Endothelial cell (in vitro differentiated cells): ENCODE data around the gene KCNH5. TPM values are rescaled to one million over a fixed set of nuclear protein-coding genes. Genes with fewer than 3 reads are reported as not detected.
"Not testable (repeated sequence)": the region's sequence is repeated elsewhere in the genome, so short reads cannot be mapped to it uniquely, and the experiment has no call there.

Source experiments
- DNase-seq: peaks from one replicate; pipeline ENCODE4 v3.0.0; 2021; ENCODE audit warnings: low spot score
- H3K27ac Mint-ChIP-seq: one replicate; pipeline ENCODE4 v1.8.0; 2021; ENCODE audit warnings: mixed read lengths, inconsistent platforms; ENCODE audit not compliant: unreplicated experiment
- H3K27me3 Mint-ChIP-seq: one replicate; pipeline ENCODE4 v1.8.0; 2021; ENCODE audit warnings: mild to moderate bottlenecking, moderate library complexity, mixed read lengths, inconsistent platforms; ENCODE audit not compliant: unreplicated experiment
- H3K36me3 Mint-ChIP-seq: one replicate; pipeline ENCODE4 v1.8.0; 2021; ENCODE audit warnings: mild to moderate bottlenecking, low read depth, mixed read lengths, inconsistent platforms; ENCODE audit not compliant: unreplicated experiment
- H3K4me1 Mint-ChIP-seq: one replicate; pipeline ENCODE4 v1.8.0; 2021; ENCODE audit warnings: mild to moderate bottlenecking, mixed read lengths, inconsistent platforms; ENCODE audit not compliant: unreplicated experiment
- H3K4me3 Mint-ChIP-seq: one replicate; pipeline ENCODE4 v1.8.0; 2021; ENCODE audit warnings: mild to moderate bottlenecking, mixed read lengths, inconsistent platforms; ENCODE audit not compliant: unreplicated experiment
- H3K9me3 Mint-ChIP-seq: one replicate; pipeline ENCODE4 v1.8.0; 2021; ENCODE audit warnings: mixed read lengths, inconsistent platforms; ENCODE audit not compliant: unreplicated experiment
- total RNA-seq: library from RNA; stranded (reverse); fragmentation: NEBNext Ultra II Directional; extraction: Animal tissue kit (Norgen Biotek cat#: 25700); gene quantifications from one replicate; pipeline ENCODE4 v1.2.1, GENCODE V29; 2021; ENCODE audit not compliant: unreplicated experiment
- TF ChIP-seq, protein P1 (sequence below): fragments of 200-600 bp; sonication (generic); IDR thresholded peaks from one replicate; pipeline ENCODE4 v1.5.0; 2021; ENCODE audit warnings: antibody characterized with exemption; ENCODE audit not compliant: unreplicated experiment

Gene KCNH5
- total RNA-seq, 1 donor from 2014 or later = 0.13 TPM

GRCh38 chr14:62864588-62864987 lies 180.7 kb downstream of the KCNH5 start:
- Mint-ChIP-seq H3K4me1 (no peaks in the 10 kb centered on the region), H3K27me3 (peaks cover 2% of the 10 kb centered on the region)
- DNase-seq = no peak

GRCh38 chr14:62858011-62858410 lies 187.2 kb downstream of the KCNH5 start:
- H3K4me3 Mint-ChIP-seq, H3K36me3 Mint-ChIP-seq, DNase-seq, H3K4me1 Mint-ChIP-seq, H3K9me3 Mint-ChIP-seq, H3K27ac Mint-ChIP-seq, H3K27me3 Mint-ChIP-seq: not testable (repeated sequence)

More at GRCh38 chr14:62864588-62864987, 180.7 kb downstream of the KCNH5 start:
- no peaks in the 10 kb centered on the region for H3K36me3 Mint-ChIP-seq
- no peaks in the 10 kb centered on the region for H3K9me3 Mint-ChIP-seq
- TF ChIP-seq, protein P1, sequence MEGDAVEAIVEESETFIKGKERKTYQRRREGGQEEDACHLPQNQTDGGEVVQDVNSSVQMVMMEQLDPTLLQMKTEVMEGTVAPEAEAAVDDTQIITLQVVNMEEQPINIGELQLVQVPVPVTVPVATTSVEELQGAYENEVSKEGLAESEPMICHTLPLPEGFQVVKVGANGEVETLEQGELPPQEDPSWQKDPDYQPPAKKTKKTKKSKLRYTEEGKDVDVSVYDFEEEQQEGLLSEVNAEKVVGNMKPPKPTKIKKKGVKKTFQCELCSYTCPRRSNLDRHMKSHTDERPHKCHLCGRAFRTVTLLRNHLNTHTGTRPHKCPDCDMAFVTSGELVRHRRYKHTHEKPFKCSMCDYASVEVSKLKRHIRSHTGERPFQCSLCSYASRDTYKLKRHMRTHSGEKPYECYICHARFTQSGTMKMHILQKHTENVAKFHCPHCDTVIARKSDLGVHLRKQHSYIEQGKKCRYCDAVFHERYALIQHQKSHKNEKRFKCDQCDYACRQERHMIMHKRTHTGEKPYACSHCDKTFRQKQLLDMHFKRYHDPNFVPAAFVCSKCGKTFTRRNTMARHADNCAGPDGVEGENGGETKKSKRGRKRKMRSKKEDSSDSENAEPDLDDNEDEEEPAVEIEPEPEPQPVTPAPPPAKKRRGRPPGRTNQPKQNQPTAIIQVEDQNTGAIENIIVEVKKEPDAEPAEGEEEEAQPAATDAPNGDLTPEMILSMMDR = no peak
- H3K4me3 Mint-ChIP-seq = no peak overlapping the region
- no peak overlapping the region for H3K27ac Mint-ChIP-seq

DNA sequence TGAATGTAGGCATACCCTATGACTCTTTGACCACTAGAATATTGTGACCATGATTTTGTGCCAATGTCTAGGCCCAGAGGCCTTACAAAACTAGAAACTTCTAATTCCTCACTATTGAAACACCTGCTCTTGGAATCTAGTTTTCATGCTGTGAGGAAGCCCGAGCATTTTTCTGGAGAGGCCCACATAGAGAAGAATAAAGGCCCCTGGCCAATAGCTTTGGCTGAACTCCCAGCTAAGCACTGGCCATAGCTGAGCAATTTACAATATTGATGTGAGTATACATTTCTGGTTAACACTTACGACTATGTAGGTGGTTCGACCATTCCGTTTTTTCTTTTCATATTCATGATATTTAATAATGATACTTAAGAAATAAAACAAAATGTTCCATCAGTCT lies 190.3 kb downstream of the KCNH5 start:
- TF ChIP-seq, protein P1 = no peak
- Mint-ChIP-seq H3K27me3 (peaks cover 3% of the 10 kb centered on the region), H3K4me1 (no peaks in the 10 kb centered on the region), H3K4me3 (no peak overlapping the region), H3K36me3 (no peaks in the 10 kb centered on the region), H3K27ac (no peak overlapping the region), H3K9me3 (no peaks in the 10 kb centered on the region)
- no peak for DNase-seq

DNA sequence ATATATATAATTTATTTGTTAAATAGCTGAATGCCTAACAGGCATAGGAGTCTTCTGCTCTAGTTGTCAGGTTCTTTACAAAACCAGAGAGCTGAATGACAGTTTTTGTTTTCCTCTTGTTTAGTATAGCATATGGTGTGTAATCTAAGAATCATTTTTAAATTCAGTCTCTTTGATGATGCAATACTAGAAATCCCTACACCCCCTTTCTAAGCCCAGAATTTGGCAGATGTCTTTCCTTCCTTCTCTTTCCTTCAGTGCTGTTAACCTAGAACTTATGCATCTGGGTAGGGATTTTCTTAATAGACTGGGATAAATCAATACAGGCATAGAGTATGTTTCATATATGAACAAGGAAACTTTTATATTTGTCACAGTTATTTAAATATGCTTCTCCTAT lies 198.1 kb downstream of the KCNH5 start:
- Mint-ChIP-seq H3K27ac (no peak overlapping the region), H3K36me3 (no peaks in the 10 kb centered on the region), H3K4me1 (no peaks in the 10 kb centered on the region), H3K27me3 (no peaks in the 10 kb centered on the region), H3K4me3 (no peak overlapping the region), H3K9me3 (no peaks in the 10 kb centered on the region)
- DNase-seq = no peak
- TF ChIP-seq, protein P1 = no peak

GRCh38 chr14:62844546-62844945 lies 200.7 kb downstream of the KCNH5 start:
- Mint-ChIP-seq H3K27ac (no peak overlapping the region), H3K9me3 (no peaks in the 10 kb centered on the region), H3K36me3 (no peaks in the 10 kb centered on the region), H3K4me3 (no peak overlapping the region), H3K27me3 (no peaks in the 10 kb centered on the region), H3K4me1 (no peaks in the 10 kb centered on the region)
- DNase-seq = no peak
- TF ChIP-seq, protein P1 = no peak

DNA sequence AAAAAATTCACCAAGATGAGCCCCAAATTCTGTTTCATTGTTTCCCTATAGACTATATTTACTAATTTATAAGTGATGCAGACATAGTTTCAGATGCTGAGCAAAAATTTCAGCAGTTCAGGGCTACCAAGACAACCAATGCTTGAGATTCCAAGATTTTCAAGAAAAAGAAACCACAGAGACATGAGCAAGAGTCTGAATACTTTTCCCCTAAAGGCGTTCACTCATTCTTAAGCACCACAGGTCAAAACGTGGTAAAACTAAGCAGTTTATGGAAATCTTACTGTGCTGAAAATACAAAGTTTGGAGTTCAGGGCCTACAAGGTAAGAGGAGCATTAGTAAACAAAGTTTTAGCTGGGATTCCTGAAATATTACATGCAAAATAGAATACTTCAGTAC lies 221.2 kb downstream of the KCNH5 start:
- Mint-ChIP-seq H3K4me3 (no peak overlapping the region), H3K27me3 (no peaks in the 10 kb centered on the region), H3K36me3 (peaks cover 4% of the 10 kb centered on the region), H3K9me3 (peaks cover 7% of the 10 kb centered on the region), H3K4me1 (no peaks in the 10 kb centered on the region), H3K27ac (no peak overlapping the region)
- TF ChIP-seq, protein P1 = no peak
- no peak for DNase-seq
